H1 (cell line): ENCODE measurements around the gene NEDD4. TPM values are rescaled to one million over a fixed set of nuclear protein-coding genes. Genes with fewer than 3 reads are reported as not detected.

ENCODE experiments used
- CTCF ChIA-PET: fragments of 300-600 bp; sonication (Branson Sonifier 250); formaldehyde crosslinking; loops from one replicate; lab custom pipeline; 2021; ENCODE audit not compliant: partially characterized antibody; lab: Charles Lee
- POLR2A ChIA-PET: fragments of 300-600 bp; sonication (Branson Sonifier 250); formaldehyde crosslinking; loops from one replicate; lab custom pipeline; 2021; ENCODE audit warnings: inconsistent platforms; ENCODE audit not compliant: partially characterized antibody; lab: Charles Lee
- DNase-seq, 2 experiments: peaks; one replicate each; pipeline versions ENCODE4 v3.0.0 to v3.0.0-alpha.2; 2010 to 2022; ENCODE audit warnings: low spot score in 2 of 2, low read depth in 1 of 2, mixed read lengths in 1 of 2
- FAIRE-seq: peaks from 2 replicates; lab custom pipeline; 2011; peaks lifted over from hg19 to GRCh38; lab: Jason Lieb, UNC
- H2AFZ ChIP-seq: 2 replicates; pipeline ENCODE4 v1.8.1; 2012; ENCODE audit warnings: low read length, inconsistent platforms
- H2AK5ac ChIP-seq: 2 replicates; pipeline ENCODE4 v1.6.1; 2013; ENCODE audit warnings: low read depth, low read length
- H2BK120ac ChIP-seq: replicated peaks from 2 replicates; pipeline ENCODE3; 2013; ENCODE audit warnings: low read depth, low read length, inconsistent platforms
- H2BK12ac ChIP-seq: 2 replicates; pipeline ENCODE4 v1.6.1; 2013; ENCODE audit warnings: low read depth, low read length
- H2BK15ac ChIP-seq: 2 replicates; pipeline ENCODE4 v1.6.1; 2013; ENCODE audit warnings: low read length
- H2BK20ac ChIP-seq: 2 replicates; pipeline ENCODE4 v1.6.1; 2013; ENCODE audit warnings: low read length
- H2BK5ac ChIP-seq: 2 replicates; pipeline ENCODE4 v1.6.1; 2013; ENCODE audit warnings: low read depth, low read length
- H3K14ac ChIP-seq: 2 replicates; pipeline ENCODE4 v1.6.1; 2013; ENCODE audit warnings: inconsistent platforms; ENCODE audit not compliant: insufficient read length
- H3K18ac ChIP-seq: 2 replicates; pipeline ENCODE4 v1.6.1; 2013; ENCODE audit warnings: low read length; ENCODE audit errors: extremely low read depth
- H3K23ac ChIP-seq: 2 replicates; pipeline ENCODE4 v1.6.1; 2013; ENCODE audit warnings: inconsistent platforms; ENCODE audit not compliant: insufficient read length
- H3K23me2 ChIP-seq: 2 replicates; pipeline ENCODE4 v1.6.1; 2013; ENCODE audit warnings: low read depth, low read length
- H3K27ac ChIP-seq: 2 replicates; pipeline ENCODE4 v1.6.1; 2011; ENCODE audit warnings: low read depth, low read length, inconsistent platforms
- H3K27me3 ChIP-seq, 4 experiments: replicated peaks in 1 of 4; 1 replicate in 1 of 4; 2 replicates in 3 of 4; pipeline versions ENCODE4 v1.6.1 to v1.8.1; 2011 to 2013; ENCODE audit warnings: low read length in 3 of 4, mild to moderate bottlenecking in 3 of 4, inconsistent platforms in 2 of 4, mixed read lengths in 2 of 4, moderate library complexity in 1 of 4; ENCODE audit not compliant: control insufficient read depth in 3 of 4, insufficient read depth in 3 of 4; ENCODE audit errors: extremely low read depth in 1 of 4
- H3K36me3 ChIP-seq, 4 experiments: 2 replicates each; pipeline versions ENCODE4 v1.6.1 to v1.8.1; 2011 to 2013; ENCODE audit warnings: mild to moderate bottlenecking in 4 of 4, low read length in 3 of 4, moderate library complexity in 2 of 4, control low read depth in 1 of 4, inconsistent platforms in 1 of 4; ENCODE audit not compliant: insufficient read depth in 4 of 4, control insufficient read depth in 2 of 4
- H3K4ac ChIP-seq: replicated peaks from 2 replicates; pipeline ENCODE3; 2013; ENCODE audit warnings: low read length, low read depth, mixed read lengths, inconsistent platforms; ENCODE audit not compliant: insufficient read length
- H3K4me1 ChIP-seq, 4 experiments: replicated peaks in 1 of 4; 1 replicate in 1 of 4; 2 replicates in 3 of 4; pipeline versions ENCODE4 v1.6.1 to v1.8.1; 2011 to 2013; ENCODE audit warnings: low read length in 3 of 4, inconsistent platforms in 2 of 4, mixed read lengths in 1 of 4; ENCODE audit not compliant: insufficient read depth in 4 of 4, control insufficient read depth in 3 of 4
- H3K4me2 ChIP-seq, 2 experiments: 2 replicates each; pipeline versions ENCODE4 v1.6.1 to v1.8.1; 2011 to 2013; ENCODE audit warnings: low read depth in 2 of 2, low read length in 2 of 2, control low read depth in 1 of 2, inconsistent platforms in 1 of 2, mild to moderate bottlenecking in 1 of 2; ENCODE audit not compliant: insufficient read depth in 1 of 2
- H3K4me3 ChIP-seq, 4 experiments: fragments of 200-600, 300-600 bp in 1 of 4; sonication (generic), shearing (Covaris generic), sonication (Bioruptor Twin) in 1 of 4; 2 replicates each; pipeline versions ENCODE4 v1.5.1 to v1.8.1; 2011 to 2016; ENCODE audit warnings: low read length in 4 of 4, low read depth in 3 of 4, control low read depth in 2 of 4, inconsistent platforms in 2 of 4, mild to moderate bottlenecking in 2 of 4, mixed read lengths in 1 of 4, moderate library complexity in 1 of 4; ENCODE audit not compliant: insufficient read depth in 2 of 4; ENCODE audit errors: extremely low read depth in 1 of 4
- H3K56ac ChIP-seq: replicated peaks from 2 replicates; pipeline ENCODE3; 2013; ENCODE audit warnings: low read depth, mild to moderate bottlenecking, mixed read lengths, low read length, inconsistent platforms; ENCODE audit not compliant: insufficient read length
- H3K79me1 ChIP-seq: 2 replicates; pipeline ENCODE4 v1.6.1; 2013; ENCODE audit warnings: low read depth, low read length, control low read depth
- H3K79me2 ChIP-seq, 2 experiments: 2 replicates each; pipeline versions ENCODE4 v1.6.1 to v1.8.1; 2012 to 2013; ENCODE audit warnings: low read length in 2 of 2, mild to moderate bottlenecking in 2 of 2, inconsistent platforms in 1 of 2; ENCODE audit not compliant: insufficient read depth in 2 of 2, control insufficient read depth in 1 of 2
- H3K9ac ChIP-seq, 4 experiments: replicated peaks in 1 of 4; 1 replicate in 1 of 4; 2 replicates in 3 of 4; pipeline versions ENCODE4 v1.6.1 to v1.8.1; 2011 to 2013; ENCODE audit warnings: low read depth in 3 of 4, low read length in 3 of 4, control low read depth in 2 of 4, mild to moderate bottlenecking in 2 of 4, moderate library complexity in 2 of 4, inconsistent platforms in 1 of 4; ENCODE audit errors: extremely low read depth in 1 of 4
- H3K9me3 ChIP-seq, 2 experiments: 2 replicates each; pipeline versions ENCODE4 v1.6.1 to v1.8.1; 2012 to 2013; ENCODE audit warnings: mild to moderate bottlenecking in 2 of 2, moderate library complexity in 2 of 2, control low read depth in 1 of 2, inconsistent platforms in 1 of 2, low read depth in 1 of 2, low read length in 1 of 2, mixed read lengths in 1 of 2; ENCODE audit not compliant: insufficient read depth in 2 of 2
- H4K20me1 ChIP-seq, 2 experiments: replicated peaks in 1 of 2; 2 replicates each; pipeline versions ENCODE3 to v1.8.1; 2011 to 2013; ENCODE audit warnings: inconsistent platforms in 2 of 2, low read length in 2 of 2, mild to moderate bottlenecking in 1 of 2; ENCODE audit not compliant: insufficient read depth in 2 of 2, control insufficient read depth in 1 of 2
- H4K5ac ChIP-seq: 2 replicates; pipeline ENCODE4 v1.6.1; 2013; ENCODE audit warnings: low read length, low read depth, mixed read lengths, inconsistent platforms; ENCODE audit not compliant: insufficient read length
- H4K8ac ChIP-seq: 2 replicates; pipeline ENCODE4 v1.8.0; 2013; ENCODE audit warnings: mild to moderate bottlenecking, moderate library complexity, low read length, inconsistent platforms; ENCODE audit not compliant: insufficient read depth; ENCODE audit errors: extremely low read depth
- H4K91ac ChIP-seq: replicated peaks from 2 replicates; pipeline ENCODE3; 2013; ENCODE audit warnings: low read length, mixed read lengths, inconsistent platforms; ENCODE audit not compliant: insufficient read length
- ASH2L ChIP-seq: fragments of 200-600, 300-600 bp; sonication (generic); IDR thresholded peaks from one replicate; pipeline ENCODE4 v1.7.1; 2017; ENCODE audit warnings: low read length
- BCL11A ChIP-seq, 2 experiments: IDR thresholded peaks; one replicate each; pipeline ENCODE4 v1.6.1; 2011; ENCODE audit warnings: low read depth in 2 of 2, low read length in 2 of 2, mild to moderate bottlenecking in 2 of 2
- CHD1 ChIP-seq: IDR thresholded peaks from 2 replicates; pipeline ENCODE4 v1.6.1; 2012; ENCODE audit warnings: low read depth, low read length, improper control_type of control experiment
- E2F6 ChIP-seq: IDR thresholded peaks from 2 replicates; pipeline ENCODE4 v1.6.1; 2012; ENCODE audit warnings: inconsistent platforms
- FOSL1 ChIP-seq: IDR thresholded peaks from 2 replicates; pipeline ENCODE4 v1.6.1; 2011; ENCODE audit warnings: mild to moderate bottlenecking, low read depth, low read length, moderate library complexity; ENCODE audit not compliant: insufficient read depth
- HDAC6 ChIP-seq: IDR thresholded peaks from one replicate; pipeline ENCODE4 v1.7.1; 2012; ENCODE audit warnings: low read depth, mild to moderate bottlenecking, inconsistent platforms, low read length, moderate library complexity
- JUN ChIP-seq: IDR thresholded peaks from 2 replicates; pipeline ENCODE4 v1.6.1; 2011; ENCODE audit warnings: low read depth, mild to moderate bottlenecking, improper control_type of control experiment, low read length
- POU5F1 ChIP-seq: IDR thresholded peaks from 2 replicates; pipeline ENCODE4 v1.6.1; 2011; ENCODE audit warnings: low read depth, mild to moderate bottlenecking, low read length, moderate library complexity
- RAD21 ChIP-seq, 2 experiments: IDR thresholded peaks in 1 of 2; conservative IDR thresholded peaks in 1 of 2; 2 replicates each; pipeline ENCODE4 v1.6.1; 2011; ENCODE audit warnings: low read depth in 2 of 2, low read length in 2 of 2, improper control_type of control experiment in 1 of 2, inconsistent platforms in 1 of 2, mild to moderate bottlenecking in 1 of 2, moderate library complexity in 1 of 2
- SRF ChIP-seq: IDR thresholded peaks from 2 replicates; pipeline ENCODE4 v1.6.1; 2011; ENCODE audit warnings: mild to moderate bottlenecking, low read depth, low read length, moderate library complexity
- SUZ12 ChIP-seq: fragments of 200-600 bp; sonication (generic); IDR thresholded peaks from 2 replicates; pipeline ENCODE4 v1.6.1; 2012; ENCODE audit warnings: mild to moderate bottlenecking, inconsistent platforms, low read length, moderate library complexity, mixed read lengths
- WGBS, 2 experiments: shearing (Covaris generic) in 1 of 2; methylation state at CpG; one replicate each; pipeline versions ENCODE4 v1.1.6 to v1.1.7; 2013 to 2015; ENCODE audit warnings: low lambda C conversion rate in 2 of 2, mixed read lengths in 2 of 2, inconsistent platforms in 1 of 2, low coverage in 1 of 2, missing lambda C conversion rate in 1 of 2; ENCODE audit not compliant: insufficient replicate concordance in 2 of 2, insufficient coverage in 1 of 2, insufficient read length in 1 of 2; ENCODE audit errors: extremely low coverage in 1 of 2, missing lambda C conversion rate in 1 of 2; 5-methylcytosine and 5-hydroxymethylcytosine counted together
- polyA plus RNA-seq, 7 experiments: library from polyadenylated mRNA; depleted of rRNA in 3 of 7; stranded (reverse) in 5 of 7; unstranded in 2 of 7; fragments of >200 nt in 5 of 7; fragments of 200-250 nt in 2 of 7; gene quantifications; 1 replicate in 5 of 7; 2 replicates in 1 of 7; 4 replicates in 1 of 7; pipeline versions ENCODE4 v1.2.1 to v1.2.3, GENCODE V29; 2011 to 2013; ENCODE audit warnings: missing spikeins in 2 of 7, mixed read lengths in 2 of 7
- total RNA-seq: library from RNA; stranded (reverse); fragmentation: NEBNext Ultra II Directional; extraction: Animal tissue kit (Norgen Biotek cat#: 25700); gene quantifications from 2 replicates; pipeline ENCODE4 v1.2.1, GENCODE V29; 2021
- TF ChIP-seq, protein P1 (sequence below): IDR thresholded peaks from 2 replicates; pipeline ENCODE4 v1.6.1; 2011; ENCODE audit warnings: low read depth, mild to moderate bottlenecking, low read length; ENCODE audit not compliant: insufficient read depth

Gene NEDD4
- total and polyA plus RNA-seq, 2 of the 8 experiments (the other 6 are each of a cell fraction or from before 2014, with no cell fraction given), result 0.95 to 3.9 TPM

GRCh38 chr15:55834331-55834730, 159.1 kb downstream of the NEDD4 start:
- H3K79me1 ChIP-seq, result no peaks in the 10 kb centered on the region
- H3K23me2 ChIP-seq, result peaks cover 2% of the 10 kb centered on the region; the same call in 1 of the 2 replicates
- H4K8ac ChIP-seq, result no peak overlapping the region
- 85% methylated on average over 3 of the region's 3 CpGs; no CpG with 5 or more reads in 1 of the 2 experiments for WGBS, 2 experiments
- no peak for FAIRE-seq
- ChIA-PET CTCF (interaction anchor here (4.9 kb wide), 1 partner anchor 11 kb away, joined by 21 read pairs; no protein-coding TSS in a partner anchor), POLR2A (no interaction called here)
- H4K91ac ChIP-seq, result no peak overlapping the region
- H3K14ac ChIP-seq, result no peak overlapping the region
- H2BK20ac ChIP-seq, result no peak overlapping the region
- no peaks in the 10 kb centered on the region for H3K27me3 ChIP-seq
- H2BK5ac ChIP-seq, result no peak overlapping the region
- no peak for DNase-seq
- H3K9me3 ChIP-seq, result no peaks in the 10 kb centered on the region
- no peaks in the 10 kb centered on the region for H3K4me1 ChIP-seq
- H2BK120ac ChIP-seq, result no peak overlapping the region
- no peaks in the 10 kb centered on the region for H4K20me1 ChIP-seq
- TF ChIP-seq BCL11A (IDR thresholded peaks at IDR 0.05; ENCODE audit: low read depth in 2 of 2, low read length in 2 of 2), result no peak
- no peak for TF ChIP-seq HDAC6
- no peak for TF ChIP-seq SUZ12
- TF ChIP-seq POU5F1, result no peak
- TF ChIP-seq E2F6, result no peak
- no peak for TF ChIP-seq JUN
- TF ChIP-seq FOSL1, result no peak
- TF ChIP-seq SRF, result no peak
- TF ChIP-seq RAD21 (IDR thresholded peaks at IDR 0.05 in 1 of 2, conservative IDR thresholded peaks at IDR 0.05 in 1 of 2; ENCODE audit: low read depth in 2 of 2, low read length in 2 of 2), result no peak
- TF ChIP-seq ASH2L, result no peak
- TF ChIP-seq, protein P1, sequence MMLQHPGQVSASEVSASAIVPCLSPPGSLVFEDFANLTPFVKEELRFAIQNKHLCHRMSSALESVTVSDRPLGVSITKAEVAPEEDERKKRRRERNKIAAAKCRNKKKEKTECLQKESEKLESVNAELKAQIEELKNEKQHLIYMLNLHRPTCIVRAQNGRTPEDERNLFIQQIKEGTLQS, result no peak
- TF ChIP-seq CHD1, result no peak
- no peak overlapping the region for H3K4me2 ChIP-seq
- H2AK5ac ChIP-seq, result no peak overlapping the region
- no peak overlapping the region for H3K27ac ChIP-seq
- no peak overlapping the region for H3K4me3 ChIP-seq
- no peaks in the 10 kb centered on the region for H3K36me3 ChIP-seq
- no peak overlapping the region for H4K5ac ChIP-seq
- no peak overlapping the region for H2AFZ ChIP-seq
- no peak overlapping the region for H2BK12ac ChIP-seq
- no peak overlapping the region for H3K9ac ChIP-seq
- no peak overlapping the region for H3K18ac ChIP-seq
- H3K79me2 ChIP-seq, result no peaks in the 10 kb centered on the region
- no peak overlapping the region for H3K4ac ChIP-seq
- no peak overlapping the region for H3K23ac ChIP-seq
- H3K56ac ChIP-seq, result no peak overlapping the region
- no peak overlapping the region for H2BK15ac ChIP-seq
